HG03575 (cell line): ENCODE measurements around the gene TRIM69.
"Not testable (repeated sequence)": the region's sequence is repeated elsewhere in the genome, so short reads cannot be mapped to it uniquely, and the experiment has no call there.

Source experiments
- ATAC-seq: cut with Tn5 transposase; IDR thresholded peaks from one replicate; pipeline ENCODE4 v1.9.1; 2021; ENCODE audit not compliant: unreplicated experiment, insufficient number of reproducible peaks, low FRiP score; ENCODE audit errors: extremely low read depth

TRIM69 gene

GRCh38 chr15:44715142-44715796, 21.1 kb upstream of the TRIM69 start:
- no peak for ATAC-seq

DNA sequence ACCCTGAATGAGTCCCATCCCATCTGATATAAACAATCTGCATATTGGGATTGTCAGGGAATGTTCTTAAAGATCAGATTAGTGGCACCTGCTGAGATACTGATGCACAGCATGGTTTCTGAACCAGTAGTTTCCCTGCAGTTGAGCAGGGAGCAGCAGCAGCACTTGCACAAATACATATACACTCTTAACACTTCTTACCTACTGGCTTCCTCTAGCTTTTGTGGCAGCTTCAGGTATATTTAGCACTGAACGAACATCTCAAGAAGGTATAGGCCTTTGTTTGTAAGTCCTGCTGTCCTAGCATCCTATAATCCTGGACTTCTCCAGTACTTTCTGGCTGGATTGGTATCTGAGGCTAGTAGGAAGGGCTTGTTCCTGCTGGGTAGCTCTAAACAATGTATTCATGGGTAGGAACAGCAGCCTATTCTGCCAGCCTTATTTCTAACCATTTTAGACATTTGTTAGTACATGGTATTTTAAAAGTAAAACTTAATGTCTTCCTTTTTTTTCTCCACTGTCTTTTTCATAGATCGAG, 20.5 kb upstream of the TRIM69 start:
- ATAC-seq: no peak

- no peak for ATAC-seq
Observed at GRCh38 chr15:44716983-44717602, 19.2 kb upstream of the TRIM69 start.

GRCh38 chr15:44718180-44718926, 18.0 kb upstream of the TRIM69 start:
- ATAC-seq: no peak

GRCh38 chr15:44718927-44719292, 17.4 kb upstream of the TRIM69 start:
- ATAC-seq: no peak

DNA sequence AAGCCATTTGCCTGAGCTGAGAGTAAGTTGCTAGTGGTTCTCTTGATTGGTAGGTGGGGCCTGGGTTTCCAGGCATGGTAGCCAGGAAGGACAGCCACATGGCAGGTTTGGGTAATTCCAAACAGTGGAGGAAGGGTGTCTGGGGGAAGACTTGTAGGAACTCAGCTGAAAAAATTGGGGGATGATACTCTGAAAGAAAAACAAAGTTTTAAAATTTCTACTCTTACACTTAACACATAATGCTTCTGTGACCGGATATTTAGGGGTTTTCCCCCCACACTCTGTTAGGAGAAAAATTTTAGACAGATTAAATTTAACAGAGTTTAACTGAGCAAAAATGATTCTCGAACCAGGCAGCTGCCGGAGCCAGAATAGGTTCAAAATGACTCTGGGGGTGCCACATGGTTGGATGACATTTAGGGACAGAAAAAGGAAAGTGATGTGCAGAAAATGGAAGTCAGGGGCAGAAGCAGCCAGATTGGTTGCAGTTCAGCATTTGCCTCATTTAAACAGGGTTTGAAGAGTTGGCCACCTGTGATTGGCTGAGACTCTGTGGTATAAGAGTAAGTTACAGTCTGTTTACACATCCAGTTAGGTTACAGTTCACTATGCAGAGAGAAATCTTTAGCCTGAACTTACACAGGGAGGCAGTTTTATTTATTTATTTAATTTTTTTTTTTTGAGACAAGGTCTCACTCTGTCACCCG, 16.9 kb upstream of the TRIM69 start:
- no peak for ATAC-seq

GRCh38 chr15:44720000-44720435, 16.3 kb upstream of the TRIM69 start:
- not testable (repeated sequence) for ATAC-seq

DNA sequence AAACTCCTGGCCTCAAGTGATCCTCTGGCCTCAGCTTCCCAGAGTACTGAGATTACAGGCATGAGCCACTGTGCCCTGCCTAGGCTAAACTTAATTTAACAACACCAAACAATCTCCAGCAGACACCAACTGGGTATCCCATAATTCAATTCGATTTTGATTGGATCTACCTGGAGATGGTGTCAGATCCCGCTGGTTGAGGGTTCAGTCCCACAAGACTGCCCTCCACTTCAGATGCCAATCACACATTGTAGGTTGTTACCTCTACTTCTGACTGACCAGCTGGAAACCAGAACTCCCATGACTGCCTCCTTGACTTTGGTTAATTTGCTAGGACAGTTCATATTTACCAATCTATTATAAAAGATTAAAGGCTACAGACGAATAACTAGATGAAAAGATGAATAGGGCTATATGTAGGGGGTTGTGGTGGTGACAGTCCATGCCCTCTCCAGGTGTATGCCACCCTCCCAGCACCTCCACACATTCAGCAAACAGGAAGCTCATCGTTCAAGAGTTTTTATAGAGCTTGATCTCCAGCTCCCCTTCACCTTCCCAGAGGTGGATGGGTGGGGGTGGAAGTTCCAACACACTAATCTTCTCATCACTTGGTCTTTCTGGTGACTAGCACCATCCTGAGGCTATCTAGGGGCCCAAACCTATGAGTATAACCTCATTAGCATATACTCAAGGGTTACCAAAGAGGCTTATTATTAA, 15.7 kb upstream of the TRIM69 start:
- no peak for ATAC-seq

GRCh38 chr15:44722011-44722410, 14.3 kb upstream of the TRIM69 start:
- ATAC-seq: no peak

DNA sequence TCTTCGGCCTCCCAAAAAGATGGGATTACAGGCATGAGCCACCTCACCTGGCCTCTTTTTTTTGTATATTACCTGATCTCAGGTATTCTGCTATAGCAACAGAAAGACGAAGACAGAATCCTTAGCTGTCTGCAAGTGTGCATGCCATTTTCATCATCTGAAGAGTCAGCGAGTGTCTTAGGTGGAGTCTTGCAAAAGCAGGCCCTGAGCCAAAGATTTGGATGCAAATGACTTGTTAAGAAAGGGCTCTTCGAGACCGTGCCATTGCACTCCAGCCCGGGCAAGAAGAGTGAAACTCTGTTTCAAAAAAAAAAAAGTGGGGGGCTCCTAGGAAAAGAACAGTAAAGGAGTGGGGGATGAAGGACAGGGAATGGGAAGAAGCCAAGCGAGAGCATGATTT, 10.2 kb upstream of the TRIM69 start:
- no peak for ATAC-seq

DNA sequence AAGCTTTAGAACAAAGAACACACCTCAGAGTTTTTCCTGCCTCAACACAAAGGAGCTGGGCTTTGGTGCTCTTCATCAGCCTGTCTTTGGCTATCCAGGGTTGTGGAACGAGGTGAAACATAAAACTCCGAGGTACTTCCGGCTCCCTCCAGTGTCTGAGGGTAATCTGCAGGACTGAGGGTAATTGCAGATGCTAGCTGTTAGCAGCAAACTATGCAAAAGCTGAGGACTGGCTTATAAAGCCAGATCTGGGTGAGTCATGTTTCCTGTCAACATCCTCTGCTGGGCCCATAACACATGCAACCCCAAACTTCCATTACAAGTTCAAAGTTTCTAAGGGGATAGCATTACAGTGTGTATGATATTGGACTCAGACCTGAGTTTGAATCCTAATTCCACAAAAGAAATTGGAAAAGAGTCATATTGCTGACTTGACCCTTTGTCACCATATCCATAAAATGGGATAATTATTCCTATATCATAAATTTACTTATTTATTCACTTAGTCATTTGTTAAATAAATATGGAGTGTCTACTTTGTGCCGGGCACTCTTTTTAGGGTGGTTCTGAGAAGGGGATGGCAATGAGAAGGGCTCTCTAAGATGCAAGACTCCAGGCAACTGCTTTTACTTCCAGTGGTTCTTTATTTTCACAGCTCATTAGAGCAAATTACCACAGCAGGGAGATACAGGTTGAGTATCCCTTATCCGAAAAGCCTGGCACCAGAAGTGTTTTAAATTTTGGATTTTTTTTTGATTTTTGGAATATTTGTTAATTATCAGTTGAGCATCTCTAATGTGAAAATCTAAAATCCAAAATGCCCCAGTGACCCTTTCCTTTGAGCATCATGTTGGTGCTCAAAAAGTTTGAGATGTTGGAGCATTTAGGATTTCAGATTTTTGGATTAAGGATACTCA, 9.5 kb upstream of the TRIM69 start:
- ATAC-seq: no peak

DNA sequence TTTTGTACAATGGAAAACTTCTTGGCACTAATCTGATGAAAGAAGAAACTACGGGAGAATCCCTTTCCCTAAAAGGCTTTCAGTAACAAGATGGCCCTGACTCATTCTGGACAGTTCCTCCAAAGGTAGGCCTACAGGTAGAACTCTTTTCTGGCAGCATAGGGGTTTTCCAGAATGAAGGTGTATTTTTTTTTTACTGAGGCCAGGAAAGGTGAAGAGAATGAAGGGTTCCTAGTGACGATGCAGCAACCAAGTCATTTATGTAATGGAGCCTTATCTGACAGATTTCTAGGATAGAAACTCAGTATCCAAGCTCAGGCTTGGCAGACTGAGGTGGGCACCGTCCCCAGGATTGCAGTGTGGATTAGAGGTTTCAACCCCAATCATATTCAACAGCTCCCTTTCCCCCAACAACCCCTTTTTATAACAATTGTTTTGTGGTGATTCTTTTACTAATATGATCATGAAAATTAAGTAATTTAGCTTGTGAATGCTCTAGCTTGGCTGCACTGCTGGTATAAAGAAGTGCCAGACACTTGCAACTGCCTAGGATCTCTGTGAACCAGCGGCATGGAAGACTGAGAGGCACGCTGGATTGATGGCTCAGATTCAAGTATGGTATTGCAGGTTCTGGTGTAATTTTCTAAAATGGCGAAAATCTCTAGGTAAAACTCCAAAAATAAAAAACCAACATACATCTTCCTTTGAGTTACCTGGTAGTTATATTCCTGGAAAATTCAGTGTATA, 8.7 kb upstream of the TRIM69 start:
- no peak for ATAC-seq

GRCh38 chr15:44728232-44728575, 8.1 kb upstream of the TRIM69 start:
- ATAC-seq: not testable (repeated sequence)

GRCh38 chr15:44728576-44729407, 7.5 kb upstream of the TRIM69 start:
- peak; percentile 45 for ATAC-seq

DNA sequence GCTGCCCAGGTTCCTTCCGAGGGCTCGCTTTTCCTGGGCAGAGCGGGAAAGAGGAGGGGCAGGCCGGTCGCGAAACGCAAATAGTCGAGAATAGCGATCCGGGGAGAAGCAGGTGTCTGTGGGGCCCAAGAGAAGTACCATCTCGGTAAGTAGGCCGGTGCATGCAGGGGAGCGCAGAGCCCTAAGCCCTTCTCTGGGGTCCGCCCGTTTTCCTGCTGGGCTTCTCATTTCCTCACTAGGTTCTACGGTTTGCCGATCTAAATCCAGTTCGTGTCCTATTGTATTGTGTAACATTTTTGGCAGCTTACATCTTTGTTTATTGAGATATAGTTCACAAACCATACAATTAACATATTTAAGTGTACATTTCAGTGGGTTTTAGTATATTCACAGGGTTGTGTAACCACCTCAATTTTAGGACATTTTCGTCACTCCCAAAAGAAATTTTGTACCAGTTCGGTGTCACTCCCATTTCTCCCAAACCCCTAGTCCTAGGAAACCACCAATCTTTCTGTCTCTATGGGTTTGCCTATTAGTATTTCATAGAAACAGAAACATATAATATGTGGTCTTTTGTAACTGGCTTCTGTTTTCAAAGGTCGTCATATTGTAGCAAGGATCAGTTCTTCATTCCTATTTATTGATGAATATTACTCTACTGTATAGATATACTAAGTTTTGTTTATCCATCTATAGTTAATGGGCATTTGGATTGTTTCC, 6.8 kb upstream of the TRIM69 start:
- no peak for ATAC-seq
